PFSK-1 (cell line): ENCODE measurements around the gene IQGAP2.

Source experiments
- REST ChIP-seq, 2 experiments: IDR thresholded peaks; 2 replicates each; pipeline versions ENCODE4 v1.6.1 to v1.8.0; 2011 to 2012; ENCODE audit warnings: low read depth in 2 of 2, low read length in 2 of 2, control low read depth in 1 of 2, inconsistent platforms in 1 of 2, mild to moderate bottlenecking in 1 of 2, moderate library complexity in 1 of 2; ENCODE audit not compliant: insufficient read depth in 1 of 2
- SIN3A ChIP-seq: IDR thresholded peaks from 2 replicates; pipeline ENCODE4 v1.6.1; 2012; ENCODE audit warnings: mild to moderate bottlenecking, low read length, moderate library complexity, borderline replicate concordance; ENCODE audit not compliant: insufficient read depth
- TAF1 ChIP-seq: IDR thresholded peaks from 2 replicates; pipeline ENCODE4 v1.6.1; 2012; ENCODE audit warnings: low read length, control low read depth, borderline replicate concordance; ENCODE audit not compliant: insufficient read depth

DNA sequence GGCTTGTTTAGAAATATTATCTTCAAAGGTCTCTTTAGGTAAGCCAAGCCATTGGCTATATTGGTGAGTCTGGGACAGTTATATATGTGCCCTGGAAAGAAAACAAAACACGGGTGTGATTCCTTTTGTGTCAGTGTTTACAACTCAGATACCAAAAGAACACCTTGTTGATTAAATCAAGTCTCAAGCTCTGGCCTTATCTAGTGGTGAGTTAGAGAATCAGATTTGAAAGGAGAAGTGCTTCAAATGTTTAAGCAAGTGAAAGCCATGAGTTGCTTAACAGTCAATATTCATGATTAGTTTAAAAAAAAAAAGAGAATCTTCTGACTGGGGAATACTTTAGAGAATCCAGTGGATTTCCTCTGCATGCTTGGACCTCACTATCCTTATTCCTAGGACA lies 68.3 kb downstream of the IQGAP2 start:
- TF ChIP-seq SIN3A, result no peak
- TF ChIP-seq TAF1, result no peak
- no peak for TF ChIP-seq REST (IDR thresholded peaks at IDR 0.05; ENCODE audit: insufficient read depth in 1 of 2, low read depth in 2 of 2, low read length in 2 of 2)
